GM23338 (cell line): ENCODE measurements around the gene RHOT1. TPM values are rescaled to one million over a fixed set of nuclear protein-coding genes. Genes with fewer than 3 reads are reported as not detected.
"Not testable (repeated sequence)": the region's sequence is repeated elsewhere in the genome, so short reads cannot be mapped to it uniquely, and the experiment has no call there.

Experiments
- ATAC-seq: fragments of 200-7000 bp; cut with Tn5 transposase; 3 replicates; pipeline ENCODE4 v1.9.1; 2020
- DNase-seq: peaks from one replicate; pipeline ENCODE4 v3.0.0-alpha.2; 2015; ENCODE audit warnings: low spot score
- H2AFZ ChIP-seq: fragments of 200-600 bp; sonication (generic); 2 replicates; pipeline ENCODE4 v1.8.0; 2016; ENCODE audit warnings: antibody characterized with exemption, mild to moderate bottlenecking, moderate library complexity
- H3F3A ChIP-seq: fragments of 200-600 bp; sonication (generic); replicated peaks from 2 replicates; pipeline ENCODE4 v1.8.0; 2017; ENCODE audit warnings: antibody characterized with exemption, mixed run types, low read depth
- H3K27ac ChIP-seq: fragments of 200-600 bp; sonication (generic); 2 replicates; pipeline ENCODE4 v1.6.1; 2016; ENCODE audit warnings: low read depth
- H3K27me3 ChIP-seq: fragments of 200-600 bp; sonication (generic); 2 replicates; pipeline ENCODE4 v1.8.0; 2016; ENCODE audit warnings: mild to moderate bottlenecking, mixed run types, moderate library complexity; ENCODE audit not compliant: insufficient read depth
- H3K36me3 ChIP-seq: fragments of 200-600 bp; sonication (generic); 2 replicates; pipeline ENCODE4 v1.8.0; 2016; ENCODE audit warnings: mild to moderate bottlenecking; ENCODE audit not compliant: insufficient read depth
- H3K4me1 ChIP-seq: fragments of 200-600 bp; sonication (generic); 2 replicates; pipeline ENCODE4 v1.8.0; 2016; ENCODE audit warnings: mild to moderate bottlenecking, moderate library complexity; ENCODE audit not compliant: insufficient read depth
- H3K4me2 ChIP-seq: fragments of 200-600 bp; sonication (generic); 2 replicates; pipeline ENCODE4 v1.7.1; 2017; ENCODE audit warnings: mixed run types
- H3K4me3 ChIP-seq: fragments of 200-600 bp; sonication (generic); 2 replicates; pipeline ENCODE4 v1.6.1; 2016; ENCODE audit warnings: mixed run types
- H3K79me2 ChIP-seq: fragments of 200-600 bp; sonication (generic); replicated peaks from 2 replicates; pipeline ENCODE4 v1.8.0; 2017; ENCODE audit warnings: mild to moderate bottlenecking; ENCODE audit not compliant: insufficient read depth
- H3K9me2 ChIP-seq: fragments of 200-600 bp; sonication (generic); 2 replicates; pipeline ENCODE4 v1.8.0; 2017; ENCODE audit not compliant: insufficient read depth
- H4K20me1 ChIP-seq: fragments of 200-600 bp; sonication (generic); replicated peaks from 2 replicates; pipeline ENCODE4 v1.8.0; 2017; ENCODE audit warnings: mild to moderate bottlenecking; ENCODE audit not compliant: insufficient read depth
- H3K27ac Mint-ChIP-seq: 2 replicates; pipeline ENCODE4 v1.8.0; 2020; ENCODE audit warnings: inconsistent platforms, mild to moderate bottlenecking, moderate library complexity, mixed read lengths
- H3K27me3 Mint-ChIP-seq: 3 replicates; pipeline ENCODE4 v1.8.0; 2022; ENCODE audit warnings: low read depth, mild to moderate bottlenecking, moderate library complexity, mixed read lengths, inconsistent platforms; ENCODE audit not compliant: insufficient read depth, poor library complexity
- H3K36me3 Mint-ChIP-seq: 3 replicates; pipeline ENCODE4 v1.8.0; 2021; ENCODE audit warnings: low read depth, mild to moderate bottlenecking, inconsistent platforms, moderate library complexity, mixed read lengths
- H3K4me1 Mint-ChIP-seq: 3 replicates; pipeline ENCODE4 v1.8.0; 2020; ENCODE audit warnings: mild to moderate bottlenecking, inconsistent platforms, mixed read lengths
- H3K4me3 Mint-ChIP-seq: 3 replicates; pipeline ENCODE4 v1.8.0; 2021; ENCODE audit warnings: moderate library complexity, mild to moderate bottlenecking, inconsistent platforms, mixed read lengths
- H3K9me3 Mint-ChIP-seq: 3 replicates; pipeline ENCODE4 v1.8.0; 2020; ENCODE audit warnings: moderate library complexity, mild to moderate bottlenecking, inconsistent platforms, mixed read lengths
- CREB1 ChIP-seq: fragments of 250-450 bp; sonication (Bioruptor Pico); IDR thresholded peaks from 2 replicates; pipeline ENCODE4 v1.5.0; 2020; ENCODE audit warnings: low read depth, mild to moderate bottlenecking, moderate library complexity
- EZH2 ChIP-seq: fragments of 200-600 bp; sonication (generic); IDR thresholded peaks from one replicate; pipeline ENCODE4 v1.8.0; 2017; ENCODE audit warnings: antibody characterized with exemption, mild to moderate bottlenecking, low read depth; ENCODE audit not compliant: unreplicated experiment
- EZH2phosphoT487 ChIP-seq: fragments of 200-600 bp; sonication (generic); IDR thresholded peaks from one replicate; pipeline ENCODE4 v1.8.1; 2018; ENCODE audit warnings: antibody characterized with exemption; ENCODE audit not compliant: unreplicated experiment
- REST ChIP-seq: IDR thresholded peaks from one replicate; pipeline ENCODE4 v1.6.1; 2018; ENCODE audit warnings: antibody characterized with exemption; ENCODE audit not compliant: unreplicated experiment
- STAT1 ChIP-seq: IDR thresholded peaks from one replicate; pipeline ENCODE4 v1.6.1; 2016; ENCODE audit warnings: antibody characterized with exemption; ENCODE audit not compliant: unreplicated experiment
- polyA plus RNA-seq: library from polyadenylated mRNA; unstranded; fragments of >200 nt; fragmentation: Nextera tagmentation; extraction: Ambion mirVana; gene quantifications from 2 replicates; pipeline ENCODE4 v1.2.1, GENCODE V29; 2016
- total RNA-seq: library from RNA; depleted of rRNA; stranded (reverse); fragments of >200 nt; shearing (Covaris generic); gene quantifications from 2 replicates; pipeline ENCODE4 v1.2.3, GENCODE V29; 2014

RHOT1 gene
- total and polyA plus RNA-seq, 2 experiments from 2014 or later: 40.8 to 53.5 TPM

- Histone ChIP-seq H4K20me1 (no peaks in the 10 kb centered on the region), H3K79me2 (no peaks in the 10 kb centered on the region), H3K4me3 (no peak overlapping the region), H3K4me2 (peak overlapping the region; percentile 55; the same call in 1 of the 2 replicates), H3K4me1 (peaks cover 34% of the 10 kb centered on the region), H3K27ac (peak overlapping the region; percentile 63; the same call in 1 of the 2 replicates), H3F3A (peaks cover 2% of the 10 kb centered on the region; the same call in 1 of the 2 replicates), H2AFZ (0 out of 2 replicates have a peak overlapping the region, but pooled peaks have one; percentile 43), H3K36me3 (no peaks in the 10 kb centered on the region), H3K27me3 (no peaks in the 10 kb centered on the region), H3K9me2 (no peaks in the 10 kb centered on the region)
- no peak overlapping the region; the same call in none of the 2 replicates for H3K27ac Mint-ChIP-seq
- H3K27me3 Mint-ChIP-seq: peaks cover 18% of the 10 kb centered on the region
- no peak for TF ChIP-seq CREB1 (CRISPR knock-in tag)
- no peak for TF ChIP-seq STAT1
- TF ChIP-seq EZH2phosphoT487: no peak
- no peak for TF ChIP-seq EZH2
- no peak for TF ChIP-seq REST
- no peak for ATAC-seq
- peaks cover 43% of the 10 kb centered on the region for H3K4me1 Mint-ChIP-seq
- H3K4me3 Mint-ChIP-seq: no peak overlapping the region
- no peaks in the 10 kb centered on the region for H3K36me3 Mint-ChIP-seq
- H3K9me3 Mint-ChIP-seq: no peaks in the 10 kb centered on the region
- DNase-seq: no peak
These were observed 38.1 kb upstream of the RHOT1 start for GRCh38 chr17:32104158-32104557.

GRCh38 chr17:32106471-32106981 lies 35.8 kb upstream of the RHOT1 start:
- H3K27ac Mint-ChIP-seq, H3K4me3 ChIP-seq: not testable (repeated sequence)

GRCh38 chr17:32107194-32107593 lies 35.1 kb upstream of the RHOT1 start:
- not testable (repeated sequence) for H4K20me1 ChIP-seq, DNase-seq, H3K36me3 ChIP-seq, H3K9me3 Mint-ChIP-seq, H3K4me3 ChIP-seq, H3K79me2 ChIP-seq, ATAC-seq, H3K27me3 Mint-ChIP-seq, H3K4me2 ChIP-seq, H3K9me2 ChIP-seq, H2AFZ ChIP-seq, H3K27me3 ChIP-seq, H3K4me3 Mint-ChIP-seq, H3K36me3 Mint-ChIP-seq, H3K27ac ChIP-seq
- peaks cover 39% of the 10 kb centered on the region for H3K4me1 ChIP-seq
- peaks cover 21% of the 10 kb centered on the region; the same call in 1 of the 2 replicates for H3F3A ChIP-seq
- Mint-ChIP-seq H3K4me1 (peaks cover 44% of the 10 kb centered on the region), H3K27ac (peak overlapping the region; percentile 67; the same call in 1 of the 2 replicates)

More at GRCh38 chr17:32106471-32106981, 35.8 kb upstream of the RHOT1 start:
- H3K27me3 Mint-ChIP-seq: peaks cover 15% of the 10 kb centered on the region
- Histone ChIP-seq H3K4me1 (peaks cover 35% of the 10 kb centered on the region), H3F3A (peaks cover 14% of the 10 kb centered on the region; the same call in 1 of the 2 replicates)
- not testable (repeated sequence) for H3K9me2 ChIP-seq, DNase-seq, H3K79me2 ChIP-seq, H2AFZ ChIP-seq, H3K27ac ChIP-seq, H3K4me3 Mint-ChIP-seq, H3K36me3 ChIP-seq, ATAC-seq, H3K36me3 Mint-ChIP-seq, H3K27me3 ChIP-seq, H3K4me2 ChIP-seq, H4K20me1 ChIP-seq, H3K9me3 Mint-ChIP-seq
- H3K4me1 Mint-ChIP-seq: peaks cover 43% of the 10 kb centered on the region
